Endothelial cell of umbilical vein (primary cell): Measurements from ENCODE around the gene RPS6KA6. TPM values are rescaled to one million over a fixed set of nuclear protein-coding genes. Genes with fewer than 3 reads are reported as not detected.

Experiments used
- BruUV-seq: library from RNA; stranded (reverse); fragments of 400-500 nt; replicated peaks from 2 replicates; lab custom pipeline; 2021; lab: Mats Ljungman, UMichigan
- CTCF ChIA-PET: fragments of 300-600, 350-600 bp; sonication (Branson Sonifier 250); formaldehyde crosslinking; loops from one replicate; lab custom pipeline; 2021; ENCODE audit warnings: antibody characterized with exemption, inconsistent platforms; lab: Charles Lee
- POLR2A ChIA-PET: fragments of 300-600, 350-600 bp; sonication (Branson Sonifier 250); formaldehyde crosslinking; loops from one replicate; lab custom pipeline; 2021; ENCODE audit warnings: antibody characterized with exemption, inconsistent platforms; lab: Charles Lee
- DNase-seq: peaks from one replicate; pipeline ENCODE4 v3.0.0-alpha.2; 2011; ENCODE audit warnings: low read depth, low spot score
- FAIRE-seq: peaks from 2 replicates; lab custom pipeline; 2011; peaks lifted over from hg19 to GRCh38; lab: Jason Lieb, UNC
- H2AFZ ChIP-seq: 2 replicates; pipeline ENCODE4 v1.6.0; 2012; ENCODE audit warnings: low read depth, low read length, control low read depth, inconsistent platforms
- H3K27ac ChIP-seq: 2 replicates; pipeline ENCODE4 v1.5.1; 2011; ENCODE audit warnings: low read depth, mild to moderate bottlenecking, control low read depth, low read length, moderate library complexity; ENCODE audit not compliant: insufficient read depth
- H3K27me3 ChIP-seq, 2 experiments: 2 replicates each; pipeline versions ENCODE4 v1.6.0 to v1.6.1; 2011; ENCODE audit warnings: low read length in 2 of 2, mixed read lengths in 1 of 2; ENCODE audit not compliant: control insufficient read depth in 2 of 2, insufficient read depth in 2 of 2
- H3K36me3 ChIP-seq, 2 experiments: 2 replicates in 1 of 2; 3 replicates in 1 of 2; pipeline ENCODE4 v1.5.1; 2011; ENCODE audit warnings: low read length in 2 of 2, mild to moderate bottlenecking in 1 of 2, moderate library complexity in 1 of 2; ENCODE audit not compliant: control insufficient read depth in 2 of 2, insufficient read depth in 2 of 2; ENCODE audit errors: extremely low read depth in 1 of 2
- H3K4me1 ChIP-seq: 3 replicates; pipeline ENCODE4 v1.5.1; 2011; ENCODE audit warnings: mild to moderate bottlenecking, low read length; ENCODE audit not compliant: control insufficient read depth, insufficient read depth; ENCODE audit errors: extremely low read depth
- H3K4me2 ChIP-seq: 2 replicates; pipeline ENCODE4 v1.6.1; 2011; ENCODE audit warnings: low read length, control low read depth, mixed read lengths; ENCODE audit not compliant: insufficient read depth
- H3K4me3 ChIP-seq, 3 experiments: fragments of 200-600 bp in 1 of 3; sonication (generic), shearing (Covaris generic) in 1 of 3; replicated peaks in 1 of 3; 2 replicates each; pipeline ENCODE4 v1.5.1; 2011 to 2016; ENCODE audit warnings: control low read depth in 3 of 3, low read length in 3 of 3, mild to moderate bottlenecking in 2 of 3, inconsistent platforms in 1 of 3, low read depth in 1 of 3, moderate library complexity in 1 of 3; ENCODE audit not compliant: insufficient read depth in 1 of 3
- H3K79me2 ChIP-seq: 2 replicates; pipeline ENCODE4 v1.6.0; 2012; ENCODE audit warnings: low read length, inconsistent platforms; ENCODE audit not compliant: control insufficient read depth, insufficient read depth
- H3K9ac ChIP-seq: replicated peaks from 2 replicates; pipeline ENCODE3; 2011; ENCODE audit warnings: low read length, control low read depth; ENCODE audit not compliant: insufficient read depth; ENCODE audit errors: extremely low read depth
- H3K9me1 ChIP-seq: replicated peaks from 3 replicates; pipeline ENCODE4 v1.6.0; 2011; ENCODE audit warnings: mild to moderate bottlenecking, low read length; ENCODE audit not compliant: control insufficient read depth, insufficient read depth; ENCODE audit errors: extremely low read depth
- H3K9me3 ChIP-seq: replicated peaks from 2 replicates; pipeline ENCODE4 v1.5.1; 2012; ENCODE audit warnings: low read length, inconsistent platforms; ENCODE audit not compliant: control insufficient read depth, insufficient read depth
- H4K20me1 ChIP-seq: replicated peaks from 2 replicates; pipeline ENCODE3; 2011; ENCODE audit warnings: mild to moderate bottlenecking, low read length; ENCODE audit not compliant: control insufficient read depth, insufficient read depth; ENCODE audit errors: extremely low read depth
- CTCF ChIP-seq, 2 donors: IDR thresholded peaks; 1 replicate in 1 of 2; 2 replicates in 1 of 2; pipeline ENCODE4 v1.5.1; 2011; ENCODE audit warnings: low read length in 2 of 2, mild to moderate bottlenecking in 2 of 2, moderate library complexity in 2 of 2, control low read depth in 1 of 2, inconsistent platforms in 1 of 2, low read depth in 1 of 2; ENCODE audit not compliant: insufficient read depth in 1 of 2; ENCODE audit errors: extremely low read depth in 1 of 2
- EZH2 ChIP-seq: IDR thresholded peaks from 2 replicates; pipeline ENCODE4 v1.6.1; 2012; ENCODE audit warnings: borderline replicate concordance, low read depth, mild to moderate bottlenecking, moderate library complexity, low read length, inconsistent platforms; ENCODE audit not compliant: severe bottlenecking
- FOS ChIP-seq: IDR thresholded peaks from 2 replicates; pipeline ENCODE4 v1.6.1; 2011; ENCODE audit warnings: mild to moderate bottlenecking, low read length, moderate library complexity, borderline replicate concordance; ENCODE audit not compliant: insufficient read depth
- GATA2 ChIP-seq: IDR thresholded peaks from 2 replicates; pipeline ENCODE4 v1.7.0; 2011; ENCODE audit warnings: low read depth, mild to moderate bottlenecking, moderate library complexity, mixed read lengths, low read length; ENCODE audit not compliant: insufficient read length, insufficient read depth
- JUN ChIP-seq: IDR thresholded peaks from 2 replicates; pipeline ENCODE4 v1.6.1; 2011; ENCODE audit warnings: borderline replicate concordance, low read depth; ENCODE audit not compliant: insufficient read length, insufficient read depth
- MAX ChIP-seq: IDR thresholded peaks from 2 replicates; pipeline ENCODE4 v1.6.1; 2011; ENCODE audit not compliant: insufficient read depth, insufficient read length
- MYC ChIP-seq: IDR thresholded peaks from one replicate; pipeline ENCODE4 v1.6.1; 2011; ENCODE audit warnings: mild to moderate bottlenecking, low read depth, low read length
- POLR2A ChIP-seq: IDR thresholded peaks from 2 replicates; pipeline ENCODE4 v1.6.1; 2012; ENCODE audit warnings: low read depth, mild to moderate bottlenecking, control low read depth, low read length
- POLR2AphosphoS5 ChIP-seq: IDR thresholded peaks from 2 replicates; pipeline ENCODE4 v1.6.1; 2012; ENCODE audit warnings: low read depth, mild to moderate bottlenecking, control low read depth, low read length, moderate library complexity; ENCODE audit not compliant: insufficient read depth
- dilution Hi-C: fragments of 300-500 bp; cut with MboI; formaldehyde crosslinking; loops from one replicate; pipeline ENCODE4 v1.15.0; 2019; ENCODE audit warnings: low sequenced_read_pairs; ENCODE audit not compliant: extremely low pct_ligation_motif_present
- intact Hi-C: fragments of 100-400 bp; cut with micrococcal nuclease; formaldehyde crosslinking; loops from one replicate; pipeline ENCODE4 v1.10.0; 2022
- polyA plus RNA-seq, 4 experiments: library from polyadenylated mRNA; depleted of rRNA in 3 of 4; stranded (reverse) in 3 of 4; unstranded in 1 of 4; fragments of >200 nt; gene quantifications; 2 replicates each; pipeline versions ENCODE4 v1.2.1 to v1.2.3, GENCODE V29; 2011 to 2012; ENCODE audit warnings: missing spikeins in 1 of 4
- total RNA-seq: library from RNA; stranded (reverse); gene quantifications from 2 replicates; pipeline ENCODE4 v1.2.3, GENCODE V29; 2021

Gene RPS6KA6
- total and polyA plus RNA-seq, 2 donors (not counting 3 experiments of a cell fraction or from before 2014, with no cell fraction given): 0.23 to 0.69 TPM

GRCh38 chrX:84162401-84162800 lies 25.6 kb downstream of the RPS6KA6 start:
- Histone ChIP-seq H3K27me3 (no peaks in the 10 kb centered on the region), H3K4me1 (no peaks in the 10 kb centered on the region), H3K9me3 (no peaks in the 10 kb centered on the region), H3K79me2 (no peaks in the 10 kb centered on the region), H3K9me1 (no peaks in the 10 kb centered on the region), H3K4me3 (no peak overlapping the region), H2AFZ (no peak overlapping the region), H3K9ac (no peak overlapping the region), H3K27ac (no peak overlapping the region), H3K36me3 (no peaks in the 10 kb centered on the region), H4K20me1 (no peaks in the 10 kb centered on the region), H3K4me2 (no peak overlapping the region)
- dilution Hi-C loops (no loop called here), intact Hi-C loops (no loop called here)
- BruUV-seq: no TSS peak
- FAIRE-seq: no peak
- ChIA-PET POLR2A (no interaction called here), CTCF (no interaction called here)
- DNase-seq: no peak
- TF ChIP-seq MYC (no peak), EZH2 (no peak), POLR2A (no peak), MAX (no peak), POLR2AphosphoS5 (no peak), FOS (no peak), JUN (no peak), CTCF (IDR thresholded peaks at IDR 0.05; ENCODE audit: extremely low read depth in 1 of 2, insufficient read depth in 1 of 2, low read depth in 1 of 2, low read length in 2 of 2) (no peak), GATA2 (no peak)
